ACHN (cell line): ENCODE results near the gene ADCY10.
A peak's percentile ranks its signal among the peaks of the same experiment; 100 is the strongest.
"Not testable (repeated sequence)": the region's sequence is repeated elsewhere in the genome, so short reads cannot be mapped to it uniquely, and the experiment has no call there.

ENCODE experiments used
- DNase-seq: peaks from one replicate; pipeline ENCODE4 v3.0.0-alpha.2; 2015
- in situ Hi-C: cut with HindIII; loops from 2 replicates; pipeline ENCODE4 v1.10.0; 2017; ENCODE audit warnings: low sequenced_read_pairs, low pct_ligation_motif_present, low pct_unique_long_range_greater_than_20kb

The ADCY10 gene

GRCh38 chr1:167898578-167899222 is 15.2 kb downstream of the ADCY10 start:
- no peak for DNase-seq
- in situ Hi-C loops, result no loop called here

GRCh38 chr1:167893798-167894197 is 20.1 kb downstream of the ADCY10 start:
- in situ Hi-C loops, result no loop called here
- no peak for DNase-seq

- no peak for DNase-seq
- in situ Hi-C loops, result no loop called here
These were observed 23.5 kb downstream of the ADCY10 start for GRCh38 chr1:167890400-167890799.

- DNase-seq, in situ Hi-C loops: not testable (repeated sequence)
These were observed 26.7 kb downstream of the ADCY10 start for GRCh38 chr1:167887187-167887586.

- no peak for DNase-seq
- in situ Hi-C loops, result no loop called here
These were observed 31.6 kb downstream of the ADCY10 start for GRCh38 chr1:167882376-167882775.

- in situ Hi-C loops, result no loop called here
- DNase-seq, result no peak
These were observed 32.1 kb downstream of the ADCY10 start for GRCh38 chr1:167881786-167882185.

GRCh38 chr1:167881069-167881468 is 32.9 kb downstream of the ADCY10 start:
- DNase-seq, result peak; percentile 42
- in situ Hi-C loops, result no loop called here

- DNase-seq, result no peak
- in situ Hi-C loops, result no loop called here
These were observed 33.3 kb downstream of the ADCY10 start for GRCh38 chr1:167880580-167881021.

- in situ Hi-C loops, result no loop called here
- no peak for DNase-seq
These were observed 34.4 kb downstream of the ADCY10 start for GRCh38 chr1:167879508-167879907.

- in situ Hi-C loops, result no loop called here
- no peak for DNase-seq
These were observed 35.4 kb downstream of the ADCY10 start for GRCh38 chr1:167878372-167879160.

- DNase-seq, result no peak
- in situ Hi-C loops, result no loop called here
These were observed 37.2 kb downstream of the ADCY10 start for GRCh38 chr1:167876597-167877175.

- in situ Hi-C loops, result no loop called here
These were observed 42.6 kb downstream of the ADCY10 start for GRCh38 chr1:167871331-167871730.

GRCh38 chr1:167869157-167870001 is 44.6 kb downstream of the ADCY10 start:
- DNase-seq, in situ Hi-C loops: not testable (repeated sequence)

More at GRCh38 chr1:167871331-167871730, 42.6 kb downstream of the ADCY10 start:
- DNase-seq, result no peak

GRCh38 chr1:167866739-167867414 is 47.1 kb downstream of the ADCY10 start:
- in situ Hi-C loops, result not testable (repeated sequence)

GRCh38 chr1:167866326-167866725 is 47.6 kb downstream of the ADCY10 start:
- DNase-seq, in situ Hi-C loops: not testable (repeated sequence)

More at GRCh38 chr1:167866739-167867414, 47.1 kb downstream of the ADCY10 start:
- not testable (repeated sequence) for DNase-seq

GRCh38 chr1:167865804-167866308 is 48.1 kb downstream of the ADCY10 start:
- DNase-seq, in situ Hi-C loops: not testable (repeated sequence)

- in situ Hi-C loops, DNase-seq: not testable (repeated sequence)
These were observed 48.7 kb downstream of the ADCY10 start for GRCh38 chr1:167865193-167865592.
